PC-3 (cell line): ENCODE data around the gene RRM2. TPM values are rescaled to one million over a fixed set of nuclear protein-coding genes. Genes with fewer than 3 reads are reported as not detected.

Source experiments
- ATAC-seq: fragments of 200-7000 bp; cut with Tn5 transposase; 2 replicates; pipeline ENCODE4 v1.9.1; 2020; ENCODE audit warnings: mild to moderate bottlenecking, moderate library complexity
- BruUV-seq: library from RNA; stranded (reverse); fragments of 400-500 nt; replicated peaks from 2 replicates; lab custom pipeline; 2021; lab: Mats Ljungman, UMichigan
- CTCF ChIA-PET: fragments of 300-600 bp; sonication (Branson Sonifier 250); formaldehyde crosslinking; loops from one replicate; lab custom pipeline; 2022; ENCODE audit warnings: antibody characterized with exemption; lab: Charles Lee
- POLR2A ChIA-PET: fragments of 300-600 bp; sonication (Branson Sonifier 250); formaldehyde crosslinking; loops from one replicate; lab custom pipeline; 2022; ENCODE audit warnings: antibody characterized with exemption; ENCODE audit not compliant: unreplicated experiment; lab: Charles Lee
- DNase-seq: peaks from one replicate; pipeline ENCODE4 v3.0.0-alpha.2; 2015
- H2AFZ ChIP-seq: fragments of 300-600 bp; sonication (generic); 2 replicates; pipeline ENCODE4 v1.6.0; 2016; ENCODE audit warnings: antibody characterized with exemption, low read length
- H3F3A ChIP-seq: fragments of 300-600 bp; sonication (generic); one replicate; pipeline ENCODE4 v1.6.0; 2017; ENCODE audit warnings: antibody characterized with exemption, low read length, control low read depth, mild to moderate bottlenecking; ENCODE audit not compliant: unreplicated experiment
- H3K27ac ChIP-seq: fragments of 300-600 bp; sonication (generic); 2 replicates; pipeline ENCODE4 v1.5.1; 2016; ENCODE audit warnings: mild to moderate bottlenecking, low read length
- H3K27me3 ChIP-seq: fragments of 300-600 bp; sonication (generic); 2 replicates; pipeline ENCODE4 v1.6.1; 2016; ENCODE audit warnings: low read length, mixed read lengths
- H3K36me3 ChIP-seq: fragments of 300-600 bp; sonication (generic); 2 replicates; pipeline ENCODE4 v1.6.1; 2016; ENCODE audit warnings: low read depth, mixed run types, low read length, mixed read lengths
- H3K4me1 ChIP-seq: fragments of 300-600 bp; sonication (generic); 2 replicates; pipeline ENCODE4 v1.5.1; 2016; ENCODE audit warnings: low read length; ENCODE audit not compliant: insufficient read depth
- H3K4me2 ChIP-seq: fragments of 300-600 bp; sonication (generic); 2 replicates; pipeline ENCODE4 v1.6.0; 2016; ENCODE audit warnings: low read length
- H3K4me3 ChIP-seq: fragments of 300-600 bp; sonication (generic); 2 replicates; pipeline ENCODE4 v1.5.1; 2016; ENCODE audit warnings: mild to moderate bottlenecking, low read length, mixed read lengths
- H3K79me2 ChIP-seq: fragments of 300-600 bp; sonication (generic); 2 replicates; pipeline ENCODE4 v1.6.1; 2017; ENCODE audit warnings: low read length, mixed read lengths
- H3K9ac ChIP-seq: fragments of 300-600 bp; sonication (generic); 2 replicates; pipeline ENCODE4 v1.6.0; 2016; ENCODE audit warnings: mild to moderate bottlenecking, low read length
- H3K9me2 ChIP-seq: fragments of 300-600 bp; sonication (generic); replicated peaks from 2 replicates; pipeline ENCODE4 v1.6.1; 2016; ENCODE audit warnings: mixed run types, low read length, mixed read lengths
- H3K9me3 ChIP-seq: fragments of 300-600 bp; sonication (generic); 2 replicates; pipeline ENCODE4 v1.6.1; 2016; ENCODE audit warnings: low read length, mixed read lengths
- H4K20me1 ChIP-seq: fragments of 300-600 bp; sonication (generic); 2 replicates; pipeline ENCODE4 v1.6.1; 2016; ENCODE audit warnings: low read length, mixed read lengths
- CTCF ChIP-seq: fragments of 300-600 bp; sonication (generic); conservative IDR thresholded peaks from 2 replicates; pipeline ENCODE4 v1.5.1; 2017; ENCODE audit warnings: antibody characterized with exemption, low read depth, mild to moderate bottlenecking, low read length
- EZH2 ChIP-seq: fragments of 300-600 bp; sonication (generic); IDR thresholded peaks from one replicate; pipeline ENCODE4 v1.6.1; 2017; ENCODE audit warnings: antibody characterized with exemption, mild to moderate bottlenecking, low read length; ENCODE audit not compliant: unreplicated experiment
- EZH2phosphoT487 ChIP-seq: fragments of 300-600 bp; sonication (generic); IDR thresholded peaks from 2 replicates; pipeline ENCODE4 v1.6.1; 2018; ENCODE audit warnings: mild to moderate bottlenecking, antibody characterized with exemption, low read length, borderline replicate concordance
- intact Hi-C: fragments of 100-400 bp; cut with micrococcal nuclease; formaldehyde crosslinking; loops from 2 replicates; pipeline ENCODE4 v1.9.0; 2023
- total RNA-seq: library from RNA; depleted of rRNA; stranded (reverse); fragments of >200 nt; gene quantifications from 2 replicates; pipeline ENCODE4 v1.2.3, GENCODE V29; 2014

Gene RRM2
- total RNA-seq, 1 experiment from 2014 or later = 282 TPM

- no peak overlapping the region for H3K4me3 ChIP-seq
- H3K4me2 ChIP-seq = no peak overlapping the region
- H4K20me1 ChIP-seq = no peaks in the 10 kb centered on the region
- no peaks in the 10 kb centered on the region for H3K4me1 ChIP-seq
- no peak overlapping the region for H2AFZ ChIP-seq
- H3K9me2 ChIP-seq = no peaks in the 10 kb centered on the region
- H3K27me3 ChIP-seq = peaks cover 44% of the 10 kb centered on the region
- no peak overlapping the region for H3K27ac ChIP-seq
- H3K9ac ChIP-seq = no peak overlapping the region
- BruUV-seq = no TSS peak
- TF ChIP-seq CTCF (no peak), EZH2 (no peak), EZH2phosphoT487 (no peak)
- DNase-seq (no peak), ATAC-seq (no peak)
- ChIA-PET CTCF (interaction anchor here (3.7 kb wide), 1 partner anchor 334 kb away, joined by 13 read pairs; no protein-coding TSS in a partner anchor), POLR2A (no interaction called here)
- H3K9me3 ChIP-seq = no peaks in the 10 kb centered on the region
- H3K79me2 ChIP-seq = no peaks in the 10 kb centered on the region
- no peaks in the 10 kb centered on the region for H3F3A ChIP-seq
- intact Hi-C loops = no loop called here
- no peaks in the 10 kb centered on the region for H3K36me3 ChIP-seq
Measured at GRCh38 chr2:10075101-10075500, 47.4 kb upstream of the RRM2 start.

GRCh38 chr2:10075571-10076209 is 46.8 kb upstream of the RRM2 start:
- Histone ChIP-seq H3K9me2 (no peaks in the 10 kb centered on the region), H3K9me3 (no peaks in the 10 kb centered on the region), H3K4me3 (no peak overlapping the region), H3K79me2 (no peaks in the 10 kb centered on the region), H4K20me1 (no peaks in the 10 kb centered on the region), H3F3A (no peaks in the 10 kb centered on the region), H3K4me2 (no peak overlapping the region), H3K36me3 (no peaks in the 10 kb centered on the region), H3K27ac (no peak overlapping the region), H3K27me3 (peaks cover 48% of the 10 kb centered on the region), H3K4me1 (no peaks in the 10 kb centered on the region), H3K9ac (no peak overlapping the region), H2AFZ (no peak overlapping the region)
- no peak for DNase-seq
- TF ChIP-seq EZH2 = no peak
- no peak for TF ChIP-seq EZH2phosphoT487
- no peak for TF ChIP-seq CTCF
- intact Hi-C loops = no loop called here
- POLR2A ChIA-PET = no interaction called here
- CTCF ChIA-PET = interaction anchor here (3.7 kb wide), 1 partner anchor 333 kb away, joined by 13 read pairs; no protein-coding TSS in a partner anchor
- BruUV-seq = no TSS peak
- ATAC-seq = no peak

GRCh38 chr2:10076511-10076910 is 46.0 kb upstream of the RRM2 start:
- Histone ChIP-seq H3K9me2 (no peaks in the 10 kb centered on the region), H3K4me1 (no peaks in the 10 kb centered on the region), H4K20me1 (no peaks in the 10 kb centered on the region), H3K4me2 (no peak overlapping the region), H2AFZ (no peak overlapping the region), H3F3A (no peaks in the 10 kb centered on the region), H3K36me3 (no peaks in the 10 kb centered on the region), H3K27me3 (peaks cover 56% of the 10 kb centered on the region), H3K79me2 (no peaks in the 10 kb centered on the region), H3K9ac (no peak overlapping the region), H3K4me3 (no peak overlapping the region), H3K27ac (no peak overlapping the region), H3K9me3 (no peaks in the 10 kb centered on the region)
- no TSS peak for BruUV-seq
- ATAC-seq = no peak
- TF ChIP-seq EZH2 (no peak), CTCF (no peak), EZH2phosphoT487 (no peak)
- intact Hi-C loops = no loop called here
- POLR2A ChIA-PET = no interaction called here
- CTCF ChIA-PET = interaction anchor here (1.0 kb wide), 1 partner anchor 21 kb away, joined by 3 read pairs; no protein-coding TSS in a partner anchor
- no peak for DNase-seq
